ENCODE measurements around the gene ACADSB.

- no peak for TF ChIP-seq CTCF (IDR thresholded peaks at IDR 0.05)
- TF ChIP-seq POLR2A (IDR thresholded peaks at IDR 0.05): no peak
Observed at GRCh38 chr10:122968698-122969097, 40.1 kb upstream of the ACADSB start.
